Measurements from ENCODE around the gene BAD. TPM values are rescaled to one million over a fixed set of nuclear protein-coding genes. Genes with fewer than 3 reads are reported as not detected.

The BAD gene
- total RNA-seq, 1 experiment from 2014 or later = 34.7 TPM

GRCh38 chr11:64261556-64262080 is 22.8 kb downstream of the BAD start:
- Mint-ChIP-seq H3K4me3 (no peak overlapping the region), H3K36me3 (peaks cover 45% of the 10 kb centered on the region), H3K27me3 (ENCODE audit: low read depth) (no peaks in the 10 kb centered on the region), H3K4me1 (no peaks in the 10 kb centered on the region; the same call in 1 of the 2 replicates), H3K27ac (no peak overlapping the region), H3K9me3 (no peaks in the 10 kb centered on the region)
- CTCF ChIA-PET = interaction anchor here (1.5 kb wide), 1 partner anchor 11 kb away, joined by 4 read pairs; no protein-coding TSS in a partner anchor
- POLR2A ChIA-PET = interaction anchor here (1.0 kb wide), 1 partner anchor 9 kb away, joined by 3 read pairs; no protein-coding TSS in a partner anchor
- TF ChIP-seq RORB (CRISPR knock-in tag; IDR thresholded peaks at IDR 0.05) (no peak), HMGA2 (CRISPR knock-in tag; IDR thresholded peaks at IDR 0.05) (no peak), JUN (CRISPR knock-in tag; IDR thresholded peaks at IDR 0.05) (no peak), FOXP4 (CRISPR knock-in tag; IDR thresholded peaks at IDR 0.05) (no peak), MXD4 (CRISPR knock-in tag; IDR thresholded peaks at IDR 0.05; ENCODE audit: borderline replicate concordance) (no peak), E2F5 (CRISPR knock-in tag; IDR thresholded peaks at IDR 0.05) (no peak), ZNF396 (CRISPR knock-in tag; IDR thresholded peaks at IDR 0.05; ENCODE audit: borderline replicate concordance) (no peak), E2F4 (CRISPR knock-in tag; IDR thresholded peaks at IDR 0.05; ENCODE audit: borderline replicate concordance, low read depth) (no peak), NR2C2 (CRISPR knock-in tag; IDR thresholded peaks at IDR 0.05) (no peak), CDX4 (CRISPR knock-in tag; IDR thresholded peaks at IDR 0.05; ENCODE audit: borderline replicate concordance) (no peak), GRHL2 (CRISPR knock-in tag; IDR thresholded peaks at IDR 0.05; ENCODE audit: insufficient replicate concordance, severe bottlenecking) (no peak), ZNF671 (CRISPR knock-in tag; IDR thresholded peaks at IDR 0.05) (no peak), NR1H2 (CRISPR knock-in tag; IDR thresholded peaks at IDR 0.05) (no peak), CREM (CRISPR knock-in tag; IDR thresholded peaks at IDR 0.05) (no peak), SP1 (CRISPR knock-in tag; conservative IDR thresholded peaks at IDR 0.05) (no peak), CTCF (IDR thresholded peaks at IDR 0.05) (no peak)
- TF ChIP-seq, protein P1, sequence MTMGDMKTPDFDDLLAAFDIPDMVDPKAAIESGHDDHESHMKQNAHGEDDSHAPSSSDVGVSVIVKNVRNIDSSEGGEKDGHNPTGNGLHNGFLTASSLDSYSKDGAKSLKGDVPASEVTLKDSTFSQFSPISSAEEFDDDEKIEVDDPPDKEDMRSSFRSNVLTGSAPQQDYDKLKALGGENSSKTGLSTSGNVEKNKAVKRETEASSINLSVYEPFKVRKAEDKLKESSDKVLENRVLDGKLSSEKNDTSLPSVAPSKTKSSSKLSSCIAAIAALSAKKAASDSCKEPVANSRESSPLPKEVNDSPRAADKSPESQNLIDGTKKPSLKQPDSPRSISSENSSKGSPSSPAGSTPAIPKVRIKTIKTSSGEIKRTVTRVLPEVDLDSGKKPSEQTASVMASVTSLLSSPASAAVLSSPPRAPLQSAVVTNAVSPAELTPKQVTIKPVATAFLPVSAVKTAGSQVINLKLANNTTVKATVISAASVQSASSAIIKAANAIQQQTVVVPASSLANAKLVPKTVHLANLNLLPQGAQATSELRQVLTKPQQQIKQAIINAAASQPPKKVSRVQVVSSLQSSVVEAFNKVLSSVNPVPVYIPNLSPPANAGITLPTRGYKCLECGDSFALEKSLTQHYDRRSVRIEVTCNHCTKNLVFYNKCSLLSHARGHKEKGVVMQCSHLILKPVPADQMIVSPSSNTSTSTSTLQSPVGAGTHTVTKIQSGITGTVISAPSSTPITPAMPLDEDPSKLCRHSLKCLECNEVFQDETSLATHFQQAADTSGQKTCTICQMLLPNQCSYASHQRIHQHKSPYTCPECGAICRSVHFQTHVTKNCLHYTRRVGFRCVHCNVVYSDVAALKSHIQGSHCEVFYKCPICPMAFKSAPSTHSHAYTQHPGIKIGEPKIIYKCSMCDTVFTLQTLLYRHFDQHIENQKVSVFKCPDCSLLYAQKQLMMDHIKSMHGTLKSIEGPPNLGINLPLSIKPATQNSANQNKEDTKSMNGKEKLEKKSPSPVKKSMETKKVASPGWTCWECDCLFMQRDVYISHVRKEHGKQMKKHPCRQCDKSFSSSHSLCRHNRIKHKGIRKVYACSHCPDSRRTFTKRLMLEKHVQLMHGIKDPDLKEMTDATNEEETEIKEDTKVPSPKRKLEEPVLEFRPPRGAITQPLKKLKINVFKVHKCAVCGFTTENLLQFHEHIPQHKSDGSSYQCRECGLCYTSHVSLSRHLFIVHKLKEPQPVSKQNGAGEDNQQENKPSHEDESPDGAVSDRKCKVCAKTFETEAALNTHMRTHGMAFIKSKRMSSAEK (CRISPR knock-in tag; IDR thresholded peaks at IDR 0.05; ENCODE audit: borderline replicate concordance) = no peak
- TF ChIP-seq, protein P2, sequence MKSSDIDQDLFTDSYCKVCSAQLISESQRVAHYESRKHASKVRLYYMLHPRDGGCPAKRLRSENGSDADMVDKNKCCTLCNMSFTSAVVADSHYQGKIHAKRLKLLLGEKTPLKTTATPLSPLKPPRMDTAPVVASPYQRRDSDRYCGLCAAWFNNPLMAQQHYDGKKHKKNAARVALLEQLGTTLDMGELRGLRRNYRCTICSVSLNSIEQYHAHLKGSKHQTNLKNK (CRISPR knock-in tag; IDR thresholded peaks at IDR 0.05) = no peak
- TF ChIP-seq, protein P3, sequence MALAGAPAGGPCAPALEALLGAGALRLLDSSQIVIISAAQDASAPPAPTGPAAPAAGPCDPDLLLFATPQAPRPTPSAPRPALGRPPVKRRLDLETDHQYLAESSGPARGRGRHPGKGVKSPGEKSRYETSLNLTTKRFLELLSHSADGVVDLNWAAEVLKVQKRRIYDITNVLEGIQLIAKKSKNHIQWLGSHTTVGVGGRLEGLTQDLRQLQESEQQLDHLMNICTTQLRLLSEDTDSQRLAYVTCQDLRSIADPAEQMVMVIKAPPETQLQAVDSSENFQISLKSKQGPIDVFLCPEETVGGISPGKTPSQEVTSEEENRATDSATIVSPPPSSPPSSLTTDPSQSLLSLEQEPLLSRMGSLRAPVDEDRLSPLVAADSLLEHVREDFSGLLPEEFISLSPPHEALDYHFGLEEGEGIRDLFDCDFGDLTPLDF (CRISPR knock-in tag; IDR thresholded peaks at IDR 0.05) = no peak
- TF ChIP-seq, protein P4, sequence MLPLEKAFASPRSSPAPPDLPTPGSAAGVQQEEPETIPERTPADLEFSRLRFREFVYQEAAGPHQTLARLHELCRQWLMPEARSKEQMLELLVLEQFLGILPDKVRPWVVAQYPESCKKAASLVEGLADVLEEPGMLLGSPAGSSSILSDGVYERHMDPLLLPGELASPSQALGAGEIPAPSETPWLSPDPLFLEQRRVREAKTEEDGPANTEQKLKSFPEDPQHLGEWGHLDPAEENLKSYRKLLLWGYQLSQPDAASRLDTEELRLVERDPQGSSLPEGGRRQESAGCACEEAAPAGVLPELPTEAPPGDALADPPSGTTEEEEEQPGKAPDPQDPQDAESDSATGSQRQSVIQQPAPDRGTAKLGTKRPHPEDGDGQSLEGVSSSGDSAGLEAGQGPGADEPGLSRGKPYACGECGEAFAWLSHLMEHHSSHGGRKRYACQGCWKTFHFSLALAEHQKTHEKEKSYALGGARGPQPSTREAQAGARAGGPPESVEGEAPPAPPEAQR (CRISPR knock-in tag; IDR thresholded peaks at IDR 0.05) = no peak
- no peak for DNase-seq (ENCODE audit: low spot score)
- ATAC-seq = no peak
